ENCODE data around the gene KCNQ2. TPM values are rescaled to one million over a fixed set of nuclear protein-coding genes. Genes with fewer than 3 reads are reported as not detected.

KCNQ2 gene
- total RNA-seq, 2 experiments from 2014 or later = 0.19 to 0.37 TPM

DNA sequence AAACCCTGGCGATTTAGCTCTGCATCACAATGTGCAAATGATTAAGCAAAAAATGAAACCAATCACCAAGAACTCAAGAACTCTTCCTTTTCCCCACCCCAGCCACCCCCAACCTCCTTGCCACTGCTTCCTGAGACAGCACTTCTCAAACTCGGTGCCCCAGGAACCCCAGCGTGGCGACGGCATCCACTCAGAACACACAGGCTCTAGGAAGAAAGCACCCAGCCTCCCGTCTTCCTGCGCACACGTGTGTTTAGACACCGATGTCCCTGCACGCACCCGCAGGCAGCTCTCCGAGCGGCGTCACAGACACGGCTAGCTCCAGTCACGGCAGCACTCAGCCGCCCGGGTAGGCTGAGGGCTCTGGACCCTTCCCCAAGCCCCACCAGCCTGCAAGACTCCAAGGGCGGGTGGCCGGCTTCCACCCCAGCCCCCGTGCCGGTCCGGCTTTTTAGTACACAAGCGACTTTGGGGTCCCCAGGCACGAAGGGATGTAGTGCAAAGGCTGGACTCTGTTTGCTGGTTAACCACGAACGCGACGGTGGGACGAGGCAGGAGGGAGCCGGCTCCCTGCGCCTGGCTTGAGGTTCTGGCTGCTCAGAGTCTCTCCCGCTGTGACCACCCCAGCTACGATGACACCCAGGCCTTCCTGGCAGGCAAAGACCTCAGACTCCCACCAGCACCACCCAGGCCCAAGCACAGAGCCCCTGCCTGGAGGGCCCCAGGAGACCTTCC is 51.9 kb downstream of the KCNQ2 start:
- no peak overlapping the region for H3K4me3 Mint-ChIP-seq
- DNase-seq = no peak
- no peaks in the 10 kb centered on the region for H3K36me3 Mint-ChIP-seq
- no peaks in the 10 kb centered on the region for H3K27me3 Mint-ChIP-seq
- no peaks in the 10 kb centered on the region for H3K9me3 Mint-ChIP-seq
- no peak for ATAC-seq (ENCODE audit: low read depth)
- POLR2A ChIA-PET = no interaction called here
- no peaks in the 10 kb centered on the region for H3K4me1 Mint-ChIP-seq
- H3K27ac Mint-ChIP-seq = no peak overlapping the region

DNA sequence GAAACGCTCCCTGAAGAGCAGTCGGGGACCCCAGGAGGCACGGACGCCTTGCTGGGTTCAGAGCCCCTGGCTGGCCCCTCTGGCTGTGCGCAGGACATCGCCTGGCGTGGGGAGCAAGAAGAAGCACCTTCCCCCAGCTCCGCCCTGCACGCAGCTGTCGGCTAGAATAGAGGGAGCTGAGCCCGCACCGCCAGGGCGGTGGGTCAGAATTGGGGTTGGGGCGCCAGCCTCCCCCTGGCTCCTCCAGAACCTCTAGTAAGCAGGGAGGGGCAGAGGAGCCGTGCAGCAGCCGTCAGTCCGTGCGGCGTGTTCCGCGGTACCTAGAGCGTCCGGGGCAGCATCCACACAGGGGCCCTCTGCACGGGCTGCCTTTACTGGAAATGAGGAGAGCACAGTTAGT is 53.2 kb downstream of the KCNQ2 start:
- ATAC-seq (ENCODE audit: low read depth) = no peak

GRCh38 chr20:63418617-63419016 is 53.8 kb downstream of the KCNQ2 start:
- no peaks in the 10 kb centered on the region for H3K27me3 Mint-ChIP-seq
- H3K4me3 Mint-ChIP-seq = no peak overlapping the region
- no peak for ATAC-seq (ENCODE audit: low read depth)
- no peaks in the 10 kb centered on the region for H3K9me3 Mint-ChIP-seq
- POLR2A ChIA-PET = no interaction called here
- no peak overlapping the region for H3K27ac Mint-ChIP-seq
- no peaks in the 10 kb centered on the region for H3K36me3 Mint-ChIP-seq
- H3K4me1 Mint-ChIP-seq = no peaks in the 10 kb centered on the region
- DNase-seq = no peak

More for the DNA sequence above, 53.2 kb downstream of the KCNQ2 start:
- no peaks in the 10 kb centered on the region for H3K36me3 Mint-ChIP-seq
- no peaks in the 10 kb centered on the region for H3K9me3 Mint-ChIP-seq
- DNase-seq = no peak
- no peak overlapping the region for H3K4me3 Mint-ChIP-seq
- H3K27ac Mint-ChIP-seq = no peak overlapping the region
- POLR2A ChIA-PET = no interaction called here
- H3K27me3 Mint-ChIP-seq = no peaks in the 10 kb centered on the region
- no peaks in the 10 kb centered on the region for H3K4me1 Mint-ChIP-seq

GRCh38 chr20:63417738-63418120 is 54.7 kb downstream of the KCNQ2 start:
- ATAC-seq (ENCODE audit: low read depth) = no peak
- Mint-ChIP-seq H3K9me3 (no peaks in the 10 kb centered on the region), H3K36me3 (no peaks in the 10 kb centered on the region), H3K4me1 (no peaks in the 10 kb centered on the region), H3K27me3 (no peaks in the 10 kb centered on the region), H3K27ac (no peak overlapping the region), H3K4me3 (no peak overlapping the region)
- POLR2A ChIA-PET = no interaction called here
- no peak for DNase-seq

DNA sequence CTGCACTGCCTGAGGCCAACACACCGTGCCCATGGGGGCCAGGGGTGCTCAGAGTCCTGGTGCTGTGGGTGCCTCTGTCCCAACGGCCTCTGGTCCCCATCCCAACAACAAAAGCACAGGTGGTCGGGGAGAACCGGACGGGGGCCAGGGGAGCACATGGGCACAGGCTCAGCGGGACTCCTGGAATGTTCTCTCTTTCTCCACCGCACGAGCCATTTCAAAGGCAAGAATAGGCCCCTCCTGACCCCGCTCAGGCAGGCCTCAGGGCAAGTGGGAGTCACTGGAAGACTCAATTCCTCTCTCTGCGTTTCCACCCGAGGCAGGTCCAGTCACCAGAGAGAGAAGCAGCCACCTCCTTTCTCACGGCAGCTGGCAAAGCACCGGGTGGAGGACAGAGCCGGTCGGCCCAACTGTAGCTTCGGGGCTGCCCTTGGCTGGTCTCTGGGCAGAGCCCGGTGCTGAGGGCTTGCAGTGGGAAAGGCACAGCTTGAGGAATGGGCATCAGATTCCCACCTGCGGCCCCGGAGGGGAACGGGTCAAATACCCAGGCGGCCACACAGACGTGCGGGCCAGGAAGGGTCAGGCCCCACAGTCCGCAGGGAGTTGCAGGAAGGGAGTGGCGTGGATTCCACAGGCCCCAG is 55.2 kb downstream of the KCNQ2 start:
- H3K4me1 Mint-ChIP-seq = no peaks in the 10 kb centered on the region
- no peak overlapping the region for H3K27ac Mint-ChIP-seq
- no peak for ATAC-seq (ENCODE audit: low read depth)
- H3K36me3 Mint-ChIP-seq = no peaks in the 10 kb centered on the region
- no peak for DNase-seq
- no peaks in the 10 kb centered on the region for H3K9me3 Mint-ChIP-seq
- POLR2A ChIA-PET = no interaction called here
- H3K4me3 Mint-ChIP-seq = no peak overlapping the region
- H3K27me3 Mint-ChIP-seq = no peaks in the 10 kb centered on the region

GRCh38 chr20:63416631-63417030 is 55.8 kb downstream of the KCNQ2 start:
- Mint-ChIP-seq H3K36me3 (no peaks in the 10 kb centered on the region), H3K4me3 (no peak overlapping the region), H3K27me3 (no peaks in the 10 kb centered on the region), H3K4me1 (peaks cover 1% of the 10 kb centered on the region), H3K27ac (no peak overlapping the region), H3K9me3 (no peaks in the 10 kb centered on the region)
- ATAC-seq (ENCODE audit: low read depth) (no peak), DNase-seq (no peak)
- POLR2A ChIA-PET = no interaction called here

GRCh38 chr20:63415647-63416391 is 56.6 kb downstream of the KCNQ2 start:
- Mint-ChIP-seq H3K36me3 (no peaks in the 10 kb centered on the region), H3K4me1 (peaks cover 2% of the 10 kb centered on the region), H3K27ac (no peak overlapping the region), H3K9me3 (no peaks in the 10 kb centered on the region), H3K27me3 (no peaks in the 10 kb centered on the region), H3K4me3 (no peak overlapping the region)
- DNase-seq (no peak), ATAC-seq (ENCODE audit: low read depth) (no peak)
- POLR2A ChIA-PET = no interaction called here

- POLR2A ChIA-PET = no interaction called here
- Mint-ChIP-seq H3K27me3 (no peaks in the 10 kb centered on the region), H3K27ac (no peak overlapping the region), H3K4me3 (no peak overlapping the region), H3K36me3 (no peaks in the 10 kb centered on the region), H3K9me3 (no peaks in the 10 kb centered on the region), H3K4me1 (peaks cover 2% of the 10 kb centered on the region)
- ATAC-seq (ENCODE audit: low read depth) (no peak), DNase-seq (no peak)
Observed at GRCh38 chr20:63414720-63415430, 57.6 kb downstream of the KCNQ2 start.

- Mint-ChIP-seq H3K27ac (no peak overlapping the region), H3K36me3 (no peaks in the 10 kb centered on the region), H3K4me1 (peaks cover 2% of the 10 kb centered on the region), H3K9me3 (no peaks in the 10 kb centered on the region), H3K4me3 (no peak overlapping the region), H3K27me3 (no peaks in the 10 kb centered on the region)
- ATAC-seq (ENCODE audit: low read depth) (no peak), DNase-seq (no peak)
- POLR2A ChIA-PET = no interaction called here
Observed at GRCh38 chr20:63413963-63414684, 58.3 kb downstream of the KCNQ2 start.

GRCh38 chr20:63413323-63413722 is 59.1 kb downstream of the KCNQ2 start:
- ATAC-seq (ENCODE audit: low read depth) (no peak), DNase-seq (no peak)
- Mint-ChIP-seq H3K4me3 (no peak overlapping the region), H3K27me3 (no peaks in the 10 kb centered on the region), H3K4me1 (peaks cover 2% of the 10 kb centered on the region), H3K9me3 (no peaks in the 10 kb centered on the region), H3K36me3 (no peaks in the 10 kb centered on the region), H3K27ac (no peak overlapping the region)
- POLR2A ChIA-PET = no interaction called here

GRCh38 chr20:63412889-63413288 is 59.6 kb downstream of the KCNQ2 start:
- no peaks in the 10 kb centered on the region for H3K27me3 Mint-ChIP-seq
- H3K27ac Mint-ChIP-seq = no peak overlapping the region
- DNase-seq (no peak), ATAC-seq (ENCODE audit: low read depth) (no peak)
- POLR2A ChIA-PET = no interaction called here
- peaks cover 2% of the 10 kb centered on the region for H3K4me1 Mint-ChIP-seq
- H3K36me3 Mint-ChIP-seq = no peaks in the 10 kb centered on the region
- H3K9me3 Mint-ChIP-seq = no peaks in the 10 kb centered on the region
- H3K4me3 Mint-ChIP-seq = no peak overlapping the region

DNA sequence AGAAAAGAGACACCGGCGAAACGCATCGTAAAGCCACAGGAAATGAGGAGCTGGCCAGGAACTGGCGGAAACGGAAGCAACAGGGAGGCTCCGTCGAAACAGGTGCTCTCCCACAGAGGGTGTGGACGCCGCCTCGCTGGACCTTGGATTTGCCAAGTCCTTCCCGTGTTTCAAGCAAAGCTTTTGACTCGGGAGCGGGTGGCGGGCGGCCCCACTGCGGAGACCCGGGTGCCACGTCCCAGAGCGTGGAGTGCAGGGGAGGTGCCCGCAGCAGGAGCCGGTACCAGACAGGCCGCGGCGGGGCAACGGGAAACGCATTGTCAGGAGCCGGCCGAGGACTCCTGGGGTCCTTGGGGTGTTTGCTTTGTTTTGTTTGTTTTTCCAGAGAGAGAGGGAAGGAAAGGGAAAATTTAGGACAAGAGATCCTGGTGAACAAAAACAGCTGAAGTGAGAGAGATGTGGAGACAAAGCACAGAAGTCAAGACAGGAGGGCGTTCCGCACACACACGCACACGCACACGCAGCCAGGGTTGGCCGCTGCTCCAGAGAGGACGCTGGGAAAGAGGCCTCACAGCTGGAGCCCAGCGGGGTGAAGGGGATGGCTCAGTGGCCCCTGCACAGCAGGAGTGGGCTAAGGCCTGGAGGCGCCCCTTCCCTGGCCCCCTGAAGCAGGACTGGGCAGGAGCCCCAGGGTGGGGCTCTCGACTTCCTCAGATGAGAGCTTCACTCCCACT is 60.4 kb downstream of the KCNQ2 start:
- ATAC-seq (ENCODE audit: low read depth) (no peak), DNase-seq (no peak)
- Mint-ChIP-seq H3K27ac (peak overlapping the region; percentile 70), H3K4me1 (peaks cover 2% of the 10 kb centered on the region), H3K4me3 (peak overlapping the region; percentile 8), H3K9me3 (no peaks in the 10 kb centered on the region), H3K36me3 (no peaks in the 10 kb centered on the region), H3K27me3 (no peaks in the 10 kb centered on the region)
- POLR2A ChIA-PET = no interaction called here

Data from activated naive CD8-positive, alpha-beta T cell treated with anti-CD3 and anti-CD28 coated beads, Interleukin-2, amount 10 ng/mL, durations not matched to agents 7 days and 5 days (primary cell).